HUDEP-2 (cell line): ENCODE data around the gene RPL26.
"Not testable (repeated sequence)": the region's sequence is repeated elsewhere in the genome, so short reads cannot be mapped to it uniquely, and the experiment has no call there.

Experiments
- DNase-seq, 76 experiments: peaks; one replicate each; lab custom pipeline; 2025; ENCODE audit not compliant: unreplicated experiment in 76 of 76; lab: John Stamatoyannopoulos, UW

RPL26 gene

GRCh38 chr17:8369944-8370343 is 13.0 kb downstream of the RPL26 start:
- DNase-seq: no peak

- DNase-seq: no peak
These were observed 14.8 kb downstream of the RPL26 start for GRCh38 chr17:8368193-8368592.

- DNase-seq: no peak
These were observed 16.8 kb downstream of the RPL26 start for GRCh38 chr17:8366231-8366630.

GRCh38 chr17:8365143-8365542 is 17.9 kb downstream of the RPL26 start:
- DNase-seq: no peak

- DNase-seq: no peak
These were observed 20.2 kb downstream of the RPL26 start for GRCh38 chr17:8362651-8363332.

- DNase-seq: no peak
These were observed 22.2 kb downstream of the RPL26 start for GRCh38 chr17:8360751-8361150.

- no peak for DNase-seq
These were observed 22.7 kb downstream of the RPL26 start for GRCh38 chr17:8360260-8360659.

GRCh38 chr17:8359769-8360168 is 23.2 kb downstream of the RPL26 start:
- DNase-seq: no peak

GRCh38 chr17:8357910-8358309 is 25.1 kb downstream of the RPL26 start:
- DNase-seq: no peak

GRCh38 chr17:8354236-8354635 is 28.8 kb downstream of the RPL26 start:
- no peak for DNase-seq

GRCh38 chr17:8353736-8354135 is 29.3 kb downstream of the RPL26 start:
- no peak for DNase-seq

- DNase-seq: no peak
These were observed 32.7 kb downstream of the RPL26 start for GRCh38 chr17:8350339-8350738.

- not testable (repeated sequence) for DNase-seq
These were observed 36.0 kb downstream of the RPL26 start for GRCh38 chr17:8347001-8347400.

GRCh38 chr17:8345951-8346665 is 36.9 kb downstream of the RPL26 start:
- DNase-seq: no peak

GRCh38 chr17:8345052-8345690 is 37.8 kb downstream of the RPL26 start:
- no peak for DNase-seq

- no peak for DNase-seq
These were observed 41.5 kb downstream of the RPL26 start for GRCh38 chr17:8341456-8341855.

- no peak for DNase-seq
These were observed 43.5 kb downstream of the RPL26 start, which contains the start of gene ODF4 for GRCh38 chr17:8339540-8339939. TSS of gene ODF4 (plus strand) at chr17:8339840. CDS start at chr17:8340052, 212 bp downstream.

GRCh38 chr17:8338753-8339140 is 44.2 kb downstream of the RPL26 start:
- DNase-seq: no peak

GRCh38 chr17:8337802-8338752 is 44.9 kb downstream of the RPL26 start:
- no peak for DNase-seq

GRCh38 chr17:8333281-8333680 is 49.7 kb downstream of the RPL26 start:
- DNase-seq: no peak

GRCh38 chr17:8332688-8333087 is 50.3 kb downstream of the RPL26 start:
- no peak for DNase-seq
